Keratinocyte (primary cell): ENCODE measurements around the gene KRCC1. TPM values are rescaled to one million over a fixed set of nuclear protein-coding genes. Genes with fewer than 3 reads are reported as not detected.
"Not testable (repeated sequence)": the region's sequence is repeated elsewhere in the genome, so short reads cannot be mapped to it uniquely, and the experiment has no call there.

Experiments used
- DNase-seq: peaks from one replicate; pipeline ENCODE4 v3.0.0-alpha.2; 2011; ENCODE audit warnings: low read depth, missing footprints, low spot score
- FAIRE-seq: peaks from 2 replicates; lab custom pipeline; 2011; peaks lifted over from hg19 to GRCh38; lab: Jason Lieb, UNC
- H2AFZ ChIP-seq: 2 replicates; pipeline ENCODE4 v1.6.0; 2012; ENCODE audit warnings: low read length, control low read depth, inconsistent platforms; ENCODE audit not compliant: control insufficient read depth
- H3K27ac ChIP-seq: 2 replicates; pipeline ENCODE4 v1.5.1; 2011; ENCODE audit warnings: low read length; ENCODE audit not compliant: control insufficient read depth, insufficient read depth
- H3K27me3 ChIP-seq: 3 replicates; pipeline ENCODE4 v1.6.0; 2011; ENCODE audit warnings: low read length; ENCODE audit not compliant: control insufficient read depth, insufficient read depth; ENCODE audit errors: extremely low read depth
- H3K36me3 ChIP-seq, 2 experiments: 2 replicates in 1 of 2; 3 replicates in 1 of 2; pipeline ENCODE4 v1.5.1; 2011; ENCODE audit warnings: low read length in 2 of 2, mild to moderate bottlenecking in 1 of 2; ENCODE audit not compliant: control insufficient read depth in 2 of 2, insufficient read depth in 2 of 2; ENCODE audit errors: extremely low read depth in 1 of 2
- H3K4me1 ChIP-seq: 3 replicates; pipeline ENCODE4 v1.5.1; 2011; ENCODE audit warnings: low read length; ENCODE audit not compliant: control insufficient read depth, insufficient read depth; ENCODE audit errors: extremely low read depth
- H3K4me2 ChIP-seq: 3 replicates; pipeline ENCODE4 v1.6.0; 2011; ENCODE audit warnings: low read depth, low read length; ENCODE audit not compliant: control insufficient read depth, insufficient read depth; ENCODE audit errors: extremely low read depth
- H3K4me3 ChIP-seq, 3 experiments: fragments of 200-600 bp in 1 of 3; sonication (generic) in 1 of 3; 2 replicates in 2 of 3; 3 replicates in 1 of 3; pipeline ENCODE4 v1.5.1; 2011 to 2016; ENCODE audit warnings: low read length in 3 of 3, mild to moderate bottlenecking in 3 of 3, control low read depth in 2 of 3, inconsistent platforms in 1 of 3, low read depth in 1 of 3, mixed read lengths in 1 of 3, mixed run types in 1 of 3, moderate library complexity in 1 of 3; ENCODE audit not compliant: control insufficient read depth in 2 of 3, insufficient read depth in 2 of 3; ENCODE audit errors: extremely low read depth in 1 of 3
- H3K79me2 ChIP-seq: 2 replicates; pipeline ENCODE4 v1.6.0; 2012; ENCODE audit warnings: low read length; ENCODE audit not compliant: control insufficient read depth, insufficient read depth
- H3K9ac ChIP-seq: 3 replicates; pipeline ENCODE4 v1.6.0; 2011; ENCODE audit warnings: low read length; ENCODE audit not compliant: control insufficient read depth, insufficient read depth; ENCODE audit errors: extremely low read depth
- H3K9me1 ChIP-seq: 3 replicates; pipeline ENCODE4 v1.6.0; 2011; ENCODE audit warnings: low read length; ENCODE audit not compliant: control insufficient read depth, insufficient read depth; ENCODE audit errors: extremely low read depth
- H3K9me3 ChIP-seq: 2 replicates; pipeline ENCODE4 v1.5.1; 2012; ENCODE audit warnings: low read depth, low read length; ENCODE audit not compliant: control insufficient read depth
- H4K20me1 ChIP-seq: 3 replicates; pipeline ENCODE4 v1.6.0; 2011; ENCODE audit warnings: low read length; ENCODE audit not compliant: control insufficient read depth, insufficient read depth; ENCODE audit errors: extremely low read depth
- dilution Hi-C: fragments of 300-500 bp; cut with MboI; formaldehyde crosslinking; loops from one replicate; pipeline ENCODE4 v1.7.0; 2020; ENCODE audit warnings: low sequenced_read_pairs; ENCODE audit not compliant: extremely low pct_ligation_motif_present
- polyA plus RNA-seq, 5 experiments: library from polyadenylated mRNA; depleted of rRNA in 3 of 5; stranded (reverse) in 3 of 5; stranded (forward) in 1 of 5; unstranded in 1 of 5; fragments of >200 nt; gene quantifications; 1 replicate in 1 of 5; 2 replicates in 3 of 5; 3 replicates in 1 of 5; pipeline versions ENCODE4 v1.2.1 to v1.2.3, GENCODE V29; 2011 to 2012; ENCODE audit warnings: missing spikeins in 2 of 5, low read depth in 1 of 5, low replicate concordance in 1 of 5
- small RNA-seq, 3 experiments: library from RNA; depleted of rRNA; stranded (forward); fragments of <200 nt; gene quantifications; one replicate each; pipeline ENCODE3, GENCODE V24; 2012; ENCODE audit warnings: low read depth in 3 of 3, low replicate concordance in 1 of 3; ENCODE audit not compliant: insufficient read length in 3 of 3

Gene KRCC1
- polyA plus RNA-seq, 1 donor (not counting 4 experiments of a cell fraction or from before 2014, with no cell fraction given): 21.1 TPM

DNA sequence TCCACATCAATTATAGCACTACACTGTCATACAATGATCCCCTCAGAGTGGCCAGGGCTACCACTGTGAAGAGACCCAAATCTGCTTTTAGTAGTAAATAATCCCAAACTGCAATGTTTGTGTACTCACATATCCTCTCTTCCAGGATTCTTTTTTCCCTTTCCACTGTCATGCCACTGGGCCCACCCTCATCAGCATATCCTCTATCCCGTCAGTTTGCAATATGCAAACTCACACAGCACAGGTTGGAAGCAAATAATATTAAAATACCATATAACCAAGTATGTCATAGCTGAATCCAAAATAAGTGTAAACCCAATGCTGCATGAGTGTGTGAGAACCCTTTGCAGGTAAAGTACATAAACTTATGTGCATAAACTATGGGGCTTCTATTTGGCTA lies 68.1 kb downstream of the KRCC1 start:
- FAIRE-seq, DNase-seq, H3K27me3 ChIP-seq, H3K9me3 ChIP-seq, H3K4me3 ChIP-seq, H3K27ac ChIP-seq, H3K4me2 ChIP-seq, H3K9me1 ChIP-seq, H3K36me3 ChIP-seq, H3K9ac ChIP-seq, H2AFZ ChIP-seq, H3K4me1 ChIP-seq, H4K20me1 ChIP-seq, H3K79me2 ChIP-seq, dilution Hi-C loops: not testable (repeated sequence)

- H3K9ac ChIP-seq, H3K27me3 ChIP-seq, H4K20me1 ChIP-seq, H2AFZ ChIP-seq, H3K4me2 ChIP-seq, DNase-seq, H3K4me3 ChIP-seq, H3K79me2 ChIP-seq, dilution Hi-C loops, FAIRE-seq, H3K9me3 ChIP-seq, H3K9me1 ChIP-seq, H3K27ac ChIP-seq, H3K4me1 ChIP-seq, H3K36me3 ChIP-seq: not testable (repeated sequence)
These were observed 69.7 kb downstream of the KRCC1 start for GRCh38 chr2:87985902-87986301.

GRCh38 chr2:87981182-87981581 lies 74.4 kb downstream of the KRCC1 start:
- H3K27ac ChIP-seq, H3K9me1 ChIP-seq, H3K9me3 ChIP-seq, H3K36me3 ChIP-seq, H2AFZ ChIP-seq, H3K27me3 ChIP-seq, H3K9ac ChIP-seq, H3K4me3 ChIP-seq, DNase-seq, H3K79me2 ChIP-seq, H3K4me2 ChIP-seq, H3K4me1 ChIP-seq, dilution Hi-C loops, FAIRE-seq, H4K20me1 ChIP-seq: not testable (repeated sequence)

Small RNA genes within 50 kb of the gene (small RNA-seq; reads per million reads assigned to genes)
- gene MIR4780 (0 reads per million in 3 experiments), gene RNU2-63P (7.5 to 79.6 (median 22.0) reads per million in 3 experiments)

Other genes starting within 250 kb of the KRCC1 start
- gene RGPD2, start 230.0 kb downstream of the KRCC1 start, polyA plus RNA-seq: 0.01 TPM in 1 of 3 replicates, not detected in the others
- 2.4 TPM in 1 of 3 replicates, not detected in the others for gene RNU2-63P, start 39.2 kb downstream of the KRCC1 start, polyA plus RNA-seq
- not detected in 3 replicates for gene SMYD1, start 12.0 kb upstream of the KRCC1 start, polyA plus RNA-seq
- not detected in 3 replicates for gene FABP1, start 72.3 kb upstream of the KRCC1 start, polyA plus RNA-seq
- gene THNSL2, start 114.6 kb upstream of the KRCC1 start, polyA plus RNA-seq: 2.7 to 4.0 TPM (median 3.9 TPM) in 3 replicates